HG02943 (cell line): Measurements from ENCODE around the gene SETD1B.
"Not testable (repeated sequence)": the region's sequence is repeated elsewhere in the genome, so short reads cannot be mapped to it uniquely, and the experiment has no call there.

Experiments used
- ATAC-seq: cut with Tn5 transposase; IDR thresholded peaks from one replicate; pipeline ENCODE4 v1.9.1; 2021; ENCODE audit warnings: mild to moderate bottlenecking, low read depth, moderate library complexity; ENCODE audit not compliant: unreplicated experiment

SETD1B gene

GRCh38 chr12:121803861-121804416 is at the start of gene SETD1B:
SETD1B (plus strand) TSS chr12:121804009; CDS start chr12:121804738, 729 bp downstream.
- no peak for ATAC-seq

GRCh38 chr12:121754836-121755235 is 49.0 kb upstream of the SETD1B start:
- no peak for ATAC-seq

GRCh38 chr12:121755591-121755990 is 48.2 kb upstream of the SETD1B start:
- no peak for ATAC-seq

GRCh38 chr12:121758536-121758935 is 45.3 kb upstream of the SETD1B start:
- not testable (repeated sequence) for ATAC-seq

GRCh38 chr12:121762269-121762668 is 41.5 kb upstream of the SETD1B start:
- no peak for ATAC-seq

- no peak for ATAC-seq
These were observed 39.0 kb upstream of the SETD1B start for GRCh38 chr12:121764808-121765207.

- no peak for ATAC-seq
These were observed 38.2 kb upstream of the SETD1B start for GRCh38 chr12:121765573-121765972.

- ATAC-seq = no peak
These were observed 37.3 kb upstream of the SETD1B start for GRCh38 chr12:121766290-121767039.

GRCh38 chr12:121767525-121768016 is 36.2 kb upstream of the SETD1B start:
- ATAC-seq = no peak

GRCh38 chr12:121769297-121769830 is 34.4 kb upstream of the SETD1B start:
- no peak for ATAC-seq

- no peak for ATAC-seq
These were observed 33.9 kb upstream of the SETD1B start for GRCh38 chr12:121769831-121770301.

- no peak for ATAC-seq
These were observed 33.4 kb upstream of the SETD1B start for GRCh38 chr12:121770388-121770787.

GRCh38 chr12:121770813-121771625 is 32.8 kb upstream of the SETD1B start:
- no peak for ATAC-seq

- peak; percentile 64 for ATAC-seq
These were observed 30.6 kb upstream of the SETD1B start for GRCh38 chr12:121773011-121773777.

- ATAC-seq = no peak
These were observed 28.8 kb upstream of the SETD1B start for GRCh38 chr12:121774968-121775474.

GRCh38 chr12:121775501-121775900 is 28.3 kb upstream of the SETD1B start:
- no peak for ATAC-seq

GRCh38 chr12:121776190-121777098 is 27.4 kb upstream of the SETD1B start:
- no peak for ATAC-seq

GRCh38 chr12:121778567-121779421 is 25.0 kb upstream of the SETD1B start:
- ATAC-seq = no peak
